Neural cell (in vitro differentiated cells): ENCODE data around the gene RHO. TPM values are rescaled to one million over a fixed set of nuclear protein-coding genes. Genes with fewer than 3 reads are reported as not detected.

ENCODE experiments used
- H2AFZ ChIP-seq: fragments of 200-600, 300-800 bp; sonication (generic), shearing (Covaris generic); 2 replicates; pipeline ENCODE4 v1.6.0; 2014; ENCODE audit warnings: low read depth, mild to moderate bottlenecking, antibody characterized with exemption, low read length, moderate library complexity
- H3F3A ChIP-seq: fragments of 200-600 bp; shearing (Covaris generic); 2 replicates; pipeline ENCODE4 v1.6.1; 2016; ENCODE audit warnings: mild to moderate bottlenecking, moderate library complexity, mixed read lengths, antibody characterized with exemption, low read length; ENCODE audit not compliant: insufficient read depth, poor library complexity, severe bottlenecking
- H3K27ac ChIP-seq: fragments of 200-600, 300-800 bp; sonication (generic), shearing (Covaris generic); 2 replicates; pipeline ENCODE4 v1.5.1; 2014; ENCODE audit warnings: mild to moderate bottlenecking, low read length, moderate library complexity
- H3K27me3 ChIP-seq: fragments of 300-800, 200-600 bp; sonication (generic), shearing (Covaris generic); 2 replicates; pipeline ENCODE4 v1.6.0; 2014; ENCODE audit warnings: mild to moderate bottlenecking, low read depth, low read length, moderate library complexity; ENCODE audit not compliant: insufficient read depth
- H3K36me3 ChIP-seq: fragments of 300-800, 200-600 bp; sonication (generic), shearing (Covaris generic); 2 replicates; pipeline ENCODE4 v1.5.1; 2014; ENCODE audit warnings: mild to moderate bottlenecking, antibody characterized with exemption, low read length, moderate library complexity; ENCODE audit not compliant: insufficient read depth
- H3K4me2 ChIP-seq: fragments of 300-800, 200-600 bp; sonication (generic), shearing (Covaris generic); 2 replicates; pipeline ENCODE4 v1.6.0; 2014; ENCODE audit warnings: mild to moderate bottlenecking, low read length
- H3K4me3 ChIP-seq: fragments of 300-800, 200-600 bp; sonication (generic), shearing (Covaris generic); 2 replicates; pipeline ENCODE4 v1.5.1; 2014; ENCODE audit warnings: mild to moderate bottlenecking, low read length, moderate library complexity
- H3K79me2 ChIP-seq: fragments of 200-600 bp; shearing (Covaris generic); replicated peaks from 2 replicates; pipeline ENCODE4 v1.6.0; 2014; ENCODE audit warnings: mild to moderate bottlenecking, low read length, moderate library complexity; ENCODE audit not compliant: insufficient read depth
- H3K9ac ChIP-seq: fragments of 300-800, 200-600 bp; sonication (generic), shearing (Covaris generic); 2 replicates; pipeline ENCODE4 v1.6.1; 2016; ENCODE audit warnings: mild to moderate bottlenecking, low read length, mixed read lengths
- H3K9me2 ChIP-seq: fragments of 200-600 bp; shearing (Covaris generic); 2 replicates; pipeline ENCODE4 v1.6.1; 2016; ENCODE audit warnings: mild to moderate bottlenecking, low read length, mixed read lengths; ENCODE audit not compliant: insufficient read depth
- H3K9me3 ChIP-seq: fragments of 200-600, 300-800 bp; sonication (generic), shearing (Covaris generic); 2 replicates; pipeline ENCODE4 v1.6.1; 2016; ENCODE audit warnings: mild to moderate bottlenecking, mixed run types, low read length, moderate library complexity, mixed read lengths
- H4K20me1 ChIP-seq: fragments of 200-600 bp; shearing (Covaris generic); 2 replicates; pipeline ENCODE4 v1.6.1; 2016; ENCODE audit warnings: mild to moderate bottlenecking, mixed run types; ENCODE audit not compliant: insufficient read depth
- CTCF ChIP-seq: fragments of 450-650 bp; IDR thresholded peaks from 2 replicates; pipeline ENCODE4 v1.5.1; 2014; ENCODE audit warnings: antibody characterized with exemption, mild to moderate bottlenecking, moderate library complexity; ENCODE audit not compliant: poor library complexity, severe bottlenecking
- EP300 ChIP-seq: fragments of 450-650 bp; conservative IDR thresholded peaks from 2 replicates; pipeline ENCODE4 v1.6.1; 2014; ENCODE audit warnings: antibody characterized with exemption, mild to moderate bottlenecking, moderate library complexity; ENCODE audit not compliant: poor library complexity, severe bottlenecking
- EZH2 ChIP-seq: fragments of 200-600, 300-800 bp; shearing (Covaris generic), sonication (generic); IDR thresholded peaks from 2 replicates; pipeline ENCODE4 v1.6.1; 2014; ENCODE audit warnings: antibody characterized with exemption, low read length, borderline replicate concordance, mild to moderate bottlenecking; ENCODE audit not compliant: insufficient read depth, poor library complexity, severe bottlenecking
- MXI1 ChIP-seq: fragments of 450-650 bp; conservative IDR thresholded peaks from 2 replicates; pipeline ENCODE4 v1.6.1; 2014; ENCODE audit warnings: antibody characterized with exemption, mild to moderate bottlenecking; ENCODE audit not compliant: poor library complexity, severe bottlenecking
- POLR2AphosphoS5 ChIP-seq: IDR thresholded peaks from 2 replicates; pipeline ENCODE4 v1.6.1; 2012
- RAD21 ChIP-seq: fragments of 450-650 bp; conservative IDR thresholded peaks from 2 replicates; pipeline ENCODE4 v1.6.1; 2014; ENCODE audit warnings: antibody characterized with exemption, mild to moderate bottlenecking, moderate library complexity
- REST ChIP-seq: IDR thresholded peaks from 2 replicates; pipeline ENCODE4 v1.6.1; 2012; ENCODE audit warnings: borderline replicate concordance
- SMC3 ChIP-seq: fragments of 450-650 bp; conservative IDR thresholded peaks from 2 replicates; pipeline ENCODE4 v1.6.1; 2014; ENCODE audit warnings: antibody characterized with exemption, mild to moderate bottlenecking, moderate library complexity; ENCODE audit not compliant: poor library complexity
- TAF1 ChIP-seq: IDR thresholded peaks from 2 replicates; pipeline ENCODE4 v1.6.1; 2012; ENCODE audit warnings: low read depth
- polyA plus RNA-seq: library from polyadenylated mRNA; depleted of rRNA; stranded (reverse); fragments of >200 nt; gene quantifications from 2 replicates; pipeline ENCODE4 v1.2.3, GENCODE V29; 2014

Gene RHO
- polyA plus RNA-seq, 1 donor from 2014 or later, result not detected

- TF ChIP-seq CTCF (no peak), MXI1 (no peak), SMC3 (no peak), TAF1 (no peak)
- H3K27ac ChIP-seq, result no peak overlapping the region
- H3K36me3 ChIP-seq, result no peaks in the 10 kb centered on the region
- H2AFZ ChIP-seq, result no peak overlapping the region
- no peak overlapping the region for H3K4me3 ChIP-seq
- H3F3A ChIP-seq, result no peaks in the 10 kb centered on the region
- H3K27me3 ChIP-seq, result no peaks in the 10 kb centered on the region
- no peaks in the 10 kb centered on the region for H3K9me3 ChIP-seq
- no peak overlapping the region for H3K9ac ChIP-seq
- H3K79me2 ChIP-seq, result no peaks in the 10 kb centered on the region
- H3K9me2 ChIP-seq, result no peaks in the 10 kb centered on the region
- H3K4me2 ChIP-seq, result no peak overlapping the region
- H4K20me1 ChIP-seq, result no peaks in the 10 kb centered on the region
These were observed 28.6 kb downstream of the RHO start for GRCh38 chr3:129556890-129557547.

- H4K20me1 ChIP-seq, result no peaks in the 10 kb centered on the region
- H2AFZ ChIP-seq, result no peak overlapping the region
- no peak overlapping the region for H3K4me3 ChIP-seq
- no peak overlapping the region for H3K4me2 ChIP-seq
- H3K36me3 ChIP-seq, result no peaks in the 10 kb centered on the region
- no peak for TF ChIP-seq MXI1
- TF ChIP-seq CTCF, result no peak
- TF ChIP-seq SMC3, result no peak
- TF ChIP-seq EZH2, result no peak
- TF ChIP-seq RAD21, result no peak
- no peak for TF ChIP-seq TAF1
- no peak for TF ChIP-seq REST
- TF ChIP-seq POLR2AphosphoS5, result no peak
- TF ChIP-seq EP300, result no peak
- no peaks in the 10 kb centered on the region for H3K9me3 ChIP-seq
- no peaks in the 10 kb centered on the region for H3K27me3 ChIP-seq
- no peaks in the 10 kb centered on the region for H3K79me2 ChIP-seq
- no peak overlapping the region for H3K9ac ChIP-seq
- no peaks in the 10 kb centered on the region for H3F3A ChIP-seq
- no peak overlapping the region for H3K27ac ChIP-seq
- no peaks in the 10 kb centered on the region for H3K9me2 ChIP-seq
These were observed 29.1 kb downstream of the RHO start for GRCh38 chr3:129557548-129557894.
